GM19452 (cell line): ENCODE measurements around the gene OTUD5.
"Not testable (repeated sequence)": the region's sequence is repeated elsewhere in the genome, so short reads cannot be mapped to it uniquely, and the experiment has no call there.

Source experiments
- ATAC-seq: cut with Tn5 transposase; IDR thresholded peaks from one replicate; pipeline ENCODE4 v1.9.1; 2021; ENCODE audit not compliant: unreplicated experiment

Gene OTUD5, protein sequence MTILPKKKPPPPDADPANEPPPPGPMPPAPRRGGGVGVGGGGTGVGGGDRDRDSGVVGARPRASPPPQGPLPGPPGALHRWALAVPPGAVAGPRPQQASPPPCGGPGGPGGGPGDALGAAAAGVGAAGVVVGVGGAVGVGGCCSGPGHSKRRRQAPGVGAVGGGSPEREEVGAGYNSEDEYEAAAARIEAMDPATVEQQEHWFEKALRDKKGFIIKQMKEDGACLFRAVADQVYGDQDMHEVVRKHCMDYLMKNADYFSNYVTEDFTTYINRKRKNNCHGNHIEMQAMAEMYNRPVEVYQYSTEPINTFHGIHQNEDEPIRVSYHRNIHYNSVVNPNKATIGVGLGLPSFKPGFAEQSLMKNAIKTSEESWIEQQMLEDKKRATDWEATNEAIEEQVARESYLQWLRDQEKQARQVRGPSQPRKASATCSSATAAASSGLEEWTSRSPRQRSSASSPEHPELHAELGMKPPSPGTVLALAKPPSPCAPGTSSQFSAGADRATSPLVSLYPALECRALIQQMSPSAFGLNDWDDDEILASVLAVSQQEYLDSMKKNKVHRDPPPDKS

DNA sequence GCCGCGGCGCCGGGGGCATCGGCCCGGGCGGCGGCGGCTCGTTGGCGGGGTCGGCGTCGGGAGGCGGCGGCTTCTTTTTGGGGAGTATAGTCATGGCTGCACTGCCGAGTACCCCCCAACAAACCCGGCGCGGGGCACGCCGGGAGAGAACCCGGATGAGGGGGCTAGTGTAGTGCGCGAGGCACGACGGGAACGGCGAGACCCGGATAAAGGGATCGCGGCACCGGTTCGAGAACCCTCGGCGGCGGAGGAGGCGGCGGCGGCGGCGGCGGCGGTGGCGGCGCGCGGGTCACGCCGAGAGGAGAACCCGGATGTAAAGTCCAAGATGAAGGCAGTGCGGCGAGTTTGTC, at the start of gene OTUD5:
OTUD5 (minus strand) TSS at position 131 of the 350 bp plus-strand sequence; CDS start at position 94, 37 bp downstream.
- peak; percentile 34 for ATAC-seq

DNA sequence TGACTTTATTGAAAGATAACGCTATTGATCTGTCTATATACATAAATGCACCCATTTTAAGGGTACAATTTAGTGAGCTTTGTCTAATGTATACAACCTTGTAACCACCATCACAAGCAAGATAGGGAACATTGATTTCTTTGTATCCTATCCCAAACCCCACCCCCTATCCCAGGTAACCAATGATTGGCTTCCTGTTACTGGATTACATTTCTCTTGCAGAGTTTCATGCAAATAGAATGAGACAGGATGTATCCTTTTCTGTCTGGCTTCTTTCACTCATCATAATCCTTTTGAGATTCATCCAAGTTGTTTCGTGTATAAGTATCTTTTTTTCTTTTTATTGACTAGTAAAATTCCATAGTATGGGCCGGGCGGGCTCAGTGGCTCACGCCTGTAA, 46.3 kb upstream of the OTUD5 start:
- ATAC-seq, result no peak

DNA sequence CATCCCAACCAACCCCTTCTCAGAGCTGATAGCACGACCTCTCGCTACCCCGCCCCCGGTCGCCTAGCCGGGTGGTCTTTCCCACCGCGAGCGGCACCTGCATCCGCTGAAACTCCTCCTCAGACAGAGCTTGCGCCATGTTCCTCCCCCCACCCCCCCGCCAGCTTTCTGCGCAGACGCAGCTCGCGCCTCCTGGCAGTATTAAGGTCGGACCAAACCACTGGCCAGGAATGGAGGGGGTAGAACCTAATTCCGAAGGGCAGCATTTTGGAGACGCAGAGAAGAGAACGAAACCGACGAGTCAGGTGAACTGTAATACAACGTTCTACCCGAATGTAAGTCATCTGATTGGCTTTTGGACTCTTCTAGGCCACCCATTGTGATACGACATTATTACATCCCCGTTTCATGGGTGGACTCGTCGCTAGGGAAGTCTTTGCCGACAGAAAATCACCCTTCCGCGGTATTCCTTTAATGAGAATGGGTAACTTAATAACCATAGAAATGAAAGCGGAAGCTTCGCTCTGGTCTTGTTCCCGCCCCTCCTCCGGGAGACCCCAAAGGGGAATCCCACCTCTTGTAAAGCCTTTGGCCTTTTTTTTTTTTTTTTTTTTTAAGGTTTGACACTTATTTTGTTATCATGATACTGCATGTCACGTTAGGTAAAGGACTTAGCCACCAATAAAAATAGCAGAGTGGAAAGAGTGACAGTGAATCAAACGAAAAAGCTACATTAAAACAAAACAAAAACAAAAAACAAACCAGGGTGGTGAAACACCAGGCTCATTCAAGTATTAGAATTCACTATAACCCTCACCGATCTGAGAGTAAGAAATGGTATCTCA, 44.9 kb upstream of the OTUD5 start, which contains the start of gene GRIPAP1:
GRIPAP1 (minus strand) TSS at position 174 of the 845 bp plus-strand sequence; CDS start at position 139, 35 bp downstream.
- peak; percentile 75 for ATAC-seq

DNA sequence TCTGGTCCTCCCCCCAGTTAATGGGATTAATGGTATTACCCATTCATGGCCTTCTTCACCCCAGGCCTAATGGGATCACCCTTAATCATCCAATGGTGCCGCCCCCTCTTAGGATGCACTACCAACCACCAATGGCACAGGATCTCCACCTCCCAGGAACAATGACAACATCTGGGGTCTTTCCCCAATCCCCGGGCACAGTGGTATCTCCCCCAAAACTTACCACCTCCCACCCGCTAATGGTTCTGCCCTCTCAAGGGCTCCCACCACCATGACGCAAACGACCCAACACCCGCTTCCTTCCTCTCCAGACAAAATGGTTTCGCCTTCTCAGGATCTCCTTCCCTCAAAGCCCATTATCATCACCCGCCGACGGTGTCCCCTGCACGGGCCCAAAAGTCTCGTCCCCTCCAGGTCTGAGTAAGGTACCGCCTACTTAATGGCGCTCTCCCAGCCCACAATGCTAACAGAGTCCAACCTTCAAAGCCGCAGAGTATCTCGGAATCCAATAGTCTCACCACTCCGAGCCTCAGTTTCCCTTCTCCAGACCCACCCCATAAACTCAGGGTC, 44.2 kb upstream of the OTUD5 start:
- peak; percentile 28 for ATAC-seq

DNA sequence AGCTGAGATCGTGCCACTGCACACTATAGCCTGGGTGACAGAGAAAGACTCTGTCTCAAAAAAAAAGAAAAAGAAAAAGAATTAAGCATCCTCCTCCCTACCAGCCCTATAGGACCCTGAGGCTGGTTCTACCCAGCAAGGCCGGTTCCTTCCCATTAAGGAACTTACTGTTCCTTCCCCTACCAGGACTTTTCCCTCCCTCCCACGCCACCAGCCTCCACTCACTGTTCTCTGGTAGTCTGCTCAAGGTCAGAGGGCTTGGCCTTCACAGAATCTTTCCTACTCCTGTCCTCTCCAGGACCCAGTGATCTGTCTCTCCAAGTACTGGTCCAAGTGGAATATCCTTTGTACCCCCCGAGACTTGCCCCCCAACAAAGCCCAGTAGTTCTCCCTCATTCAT, 43.2 kb upstream of the OTUD5 start:
- ATAC-seq, result no peak

DNA sequence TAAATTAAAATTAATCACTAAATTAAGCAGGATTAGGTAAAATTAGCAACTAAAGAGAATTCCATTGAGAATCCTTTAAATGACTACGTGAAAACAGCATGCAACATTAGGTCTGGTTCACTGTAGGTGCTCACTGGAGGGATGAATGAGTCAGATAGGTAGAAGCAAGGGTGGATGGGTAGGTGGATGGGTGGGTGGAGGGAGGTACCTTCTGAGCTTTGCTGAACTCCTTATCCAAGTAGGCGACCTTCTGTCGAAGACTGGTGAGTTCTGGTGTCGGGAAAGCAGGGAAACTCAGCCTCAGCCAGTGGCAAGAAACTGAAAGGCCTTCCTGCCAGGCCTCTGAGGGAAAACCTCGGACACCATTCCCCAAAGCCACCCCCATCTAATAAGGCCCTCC, 41.6 kb upstream of the OTUD5 start:
- no peak for ATAC-seq

DNA sequence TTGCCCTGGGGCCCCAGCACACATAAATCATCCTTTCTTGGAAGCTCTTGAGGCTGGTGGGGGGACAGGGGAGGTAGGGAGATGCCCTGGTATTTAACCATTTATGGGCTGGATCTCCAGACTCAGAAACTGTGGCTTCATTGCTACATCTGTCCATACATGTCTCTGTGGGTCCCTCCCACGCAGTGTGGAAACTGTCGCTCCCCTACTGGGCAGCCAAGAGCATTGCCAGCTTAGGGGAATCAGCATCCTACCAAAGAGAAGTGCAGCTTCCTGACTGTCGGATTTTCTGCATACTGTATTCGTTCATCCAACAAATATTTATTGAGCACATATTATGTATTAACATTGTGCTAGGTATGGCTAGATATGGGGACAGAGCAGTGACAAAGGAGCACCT, 41.0 kb upstream of the OTUD5 start:
- ATAC-seq, result no peak

DNA sequence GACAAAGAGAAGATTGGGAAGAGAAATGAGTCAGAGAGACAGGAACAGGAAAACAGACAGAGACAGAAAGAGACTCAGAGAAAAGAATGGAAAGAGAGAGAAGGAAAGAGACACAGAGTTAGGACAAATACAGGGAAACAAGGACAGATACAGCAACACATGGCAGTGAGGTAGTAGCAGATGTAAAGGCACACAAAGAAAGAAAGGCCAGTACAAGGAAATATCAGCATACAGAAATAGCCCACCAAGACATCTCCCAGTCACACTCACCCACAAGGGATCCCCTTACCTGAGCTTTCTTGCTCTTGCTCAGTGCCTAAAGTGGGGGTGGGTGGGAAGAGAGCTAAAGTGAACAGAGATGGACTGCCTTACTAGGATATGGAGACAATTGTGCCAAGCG, 40.5 kb upstream of the OTUD5 start:
- no peak for ATAC-seq

DNA sequence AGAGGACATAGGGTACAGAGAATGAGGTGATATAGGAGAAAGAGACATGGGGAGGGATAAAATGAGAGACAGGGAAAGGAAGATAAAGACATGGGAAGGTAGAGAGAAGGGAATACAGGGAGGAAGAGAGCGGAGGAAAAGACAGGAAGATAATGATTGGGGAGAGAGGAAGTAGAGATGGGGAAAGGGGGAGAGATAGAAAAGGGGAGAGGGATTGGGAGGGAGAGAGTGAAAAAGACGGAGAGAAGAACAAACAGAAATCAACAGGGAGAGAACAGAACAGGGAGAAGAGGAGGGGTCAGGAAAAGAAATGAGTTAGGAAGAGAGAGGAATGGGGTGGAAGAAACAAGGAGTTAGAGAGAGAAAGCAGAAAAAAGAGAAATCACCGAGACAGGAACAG, 40.0 kb upstream of the OTUD5 start:
- ATAC-seq, result no peak

DNA sequence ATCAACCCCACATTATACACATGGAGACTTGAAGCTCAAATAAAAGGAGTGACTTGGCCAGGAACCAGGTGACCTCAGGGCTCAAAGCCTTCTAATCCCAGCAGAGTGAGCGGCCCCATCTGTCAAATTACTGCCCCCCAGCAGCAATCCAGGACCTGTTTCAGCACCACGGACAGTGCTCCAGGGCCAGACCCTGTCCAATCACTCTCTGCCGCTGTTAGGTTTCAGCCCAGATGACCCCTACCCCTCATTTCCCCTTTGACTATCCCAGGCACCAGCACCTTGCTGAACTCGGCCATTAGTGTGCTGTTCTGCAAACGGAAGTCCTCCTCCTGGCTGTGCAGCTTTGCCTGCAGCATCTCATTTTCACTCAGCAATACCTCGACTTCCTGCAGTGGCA, 39.6 kb upstream of the OTUD5 start:
- no peak for ATAC-seq

DNA sequence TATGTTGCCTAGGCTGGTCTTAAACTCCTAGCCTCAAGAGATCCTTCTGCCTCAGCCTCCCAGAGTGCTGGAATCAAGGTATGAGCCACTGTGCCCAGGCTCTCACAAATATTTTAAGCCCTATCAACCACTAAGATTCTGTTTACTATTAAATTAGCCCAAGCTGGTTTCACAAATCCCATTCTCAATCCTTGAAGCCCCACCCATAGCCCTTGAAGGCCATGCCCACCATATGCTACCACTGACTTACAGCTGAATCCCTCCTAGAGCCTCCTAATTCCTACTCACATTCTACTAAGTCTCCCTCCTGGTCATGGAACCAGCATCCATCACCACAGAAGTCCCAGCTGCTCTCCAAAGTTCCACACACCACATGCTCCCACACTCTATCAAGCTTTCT, 34.9 kb upstream of the OTUD5 start:
- ATAC-seq, result no peak

DNA sequence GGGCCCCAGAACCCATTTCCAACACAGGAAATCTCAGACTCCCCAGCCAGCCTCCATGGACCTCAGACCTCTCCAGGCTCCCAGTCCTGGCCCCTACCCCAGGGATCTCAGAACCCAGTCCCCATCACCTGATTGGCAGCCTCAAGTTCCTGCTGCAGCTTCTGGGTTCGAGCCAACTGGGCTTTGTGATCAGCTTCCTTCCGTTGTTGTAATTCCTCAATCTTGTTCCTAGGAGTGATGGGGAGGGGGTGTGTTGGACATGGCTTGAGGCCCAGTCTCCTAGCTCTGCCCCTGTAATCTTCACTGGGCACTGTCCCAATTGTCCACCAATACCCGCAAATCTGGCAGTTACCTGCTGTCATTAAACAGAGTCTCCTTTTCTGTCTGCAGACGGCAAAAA, 32.1 kb upstream of the OTUD5 start:
- no peak for ATAC-seq

DNA sequence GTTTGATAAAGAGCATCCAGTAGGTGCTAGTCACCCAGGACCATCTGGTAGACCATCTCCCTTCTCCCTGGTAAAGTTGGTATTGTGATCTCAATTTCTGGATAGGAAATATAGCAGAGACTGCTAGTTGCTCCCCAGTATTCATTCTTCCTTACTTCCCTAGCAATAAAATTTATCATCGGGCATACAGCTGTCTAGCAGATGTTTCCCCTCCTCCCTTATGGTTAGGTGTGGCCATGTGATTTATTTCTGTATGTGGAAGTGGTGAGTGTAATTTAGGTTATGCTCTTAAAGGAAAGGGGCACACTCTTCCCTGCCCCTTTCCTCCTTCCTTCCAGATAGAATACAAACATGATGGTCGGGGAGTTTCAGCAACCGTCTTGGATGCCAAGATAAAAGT, 26.5 kb upstream of the OTUD5 start:
- no peak for ATAC-seq

DNA sequence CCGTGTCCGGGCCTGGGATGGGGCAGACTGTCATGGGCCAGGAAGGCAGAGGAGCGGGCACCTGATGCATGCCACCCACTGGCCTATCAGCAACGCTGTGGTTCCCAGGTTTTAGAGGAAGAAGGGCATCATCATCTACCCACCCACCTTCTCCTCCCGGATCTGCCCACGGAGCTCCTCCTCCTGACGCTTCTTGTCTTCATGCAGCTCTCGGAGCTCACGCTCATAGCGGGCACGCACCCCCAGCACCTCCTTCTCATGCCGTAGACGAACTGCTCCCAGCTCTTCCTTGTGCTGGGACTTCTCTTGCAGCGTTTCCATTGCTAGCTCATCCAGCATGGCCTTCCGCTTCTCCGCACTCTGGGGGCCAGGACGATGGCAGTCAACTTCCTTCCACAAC, 25.7 kb upstream of the OTUD5 start:
- ATAC-seq, result no peak

DNA sequence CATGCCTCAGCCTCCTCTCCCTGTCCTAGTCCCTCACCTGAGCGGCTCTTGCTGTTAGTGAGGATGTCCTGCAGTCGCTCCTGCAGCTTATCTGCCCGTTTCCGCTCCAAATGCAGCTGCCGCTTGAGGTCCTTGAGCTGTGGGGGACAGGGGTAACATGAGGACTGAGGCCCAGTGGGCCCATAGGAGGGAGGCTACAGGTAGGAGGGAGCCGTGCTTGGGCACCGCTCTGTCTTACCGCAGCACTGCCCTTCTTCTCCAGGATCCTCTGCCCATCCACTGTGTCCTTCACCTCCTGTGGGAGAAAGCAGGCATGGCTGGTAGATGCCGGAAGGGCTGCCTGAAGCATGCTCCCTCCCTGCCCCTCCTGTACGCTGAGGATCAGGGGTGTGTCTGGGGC, 23.8 kb upstream of the OTUD5 start:
- ATAC-seq, result no peak

DNA sequence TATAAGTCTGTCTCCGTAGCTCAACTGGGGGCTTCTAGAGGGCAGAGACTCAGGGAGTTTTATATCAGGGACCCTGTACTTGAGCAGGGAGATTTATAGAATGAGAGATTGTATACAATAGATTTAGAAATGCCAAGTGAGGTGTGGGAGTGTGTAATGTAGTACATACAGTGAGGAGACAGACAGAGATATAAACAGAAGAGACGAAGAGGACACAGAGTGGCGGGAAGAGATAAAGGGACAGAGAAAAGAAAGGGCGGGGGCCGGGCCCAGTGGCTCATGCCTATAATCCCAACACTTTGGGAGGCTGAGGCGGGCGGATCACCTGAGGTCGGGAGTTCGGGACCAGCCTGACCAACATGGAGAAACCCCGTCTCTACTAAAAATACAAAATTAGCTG, 22.9 kb upstream of the OTUD5 start:
- not testable (repeated sequence) for ATAC-seq

DNA sequence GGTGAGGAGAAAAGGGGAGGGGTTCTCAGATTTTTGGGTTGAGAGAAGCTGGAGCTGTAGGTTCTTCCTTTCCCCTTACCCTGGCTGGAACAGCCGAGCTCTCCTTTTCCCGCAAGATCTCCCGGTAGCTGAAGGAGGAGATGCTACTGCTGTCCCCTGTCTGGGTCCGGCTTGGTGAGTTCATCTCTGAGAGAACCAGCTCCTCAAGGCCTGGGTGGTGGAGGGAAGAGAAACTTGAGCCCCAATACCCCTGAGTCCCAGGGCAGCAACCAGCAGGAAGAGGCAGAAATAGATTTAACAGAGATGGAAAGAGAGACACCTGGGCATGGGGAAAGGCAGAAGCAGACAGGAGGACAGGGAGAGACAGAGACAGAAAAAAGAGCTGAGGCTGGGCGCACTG, 20.8 kb upstream of the OTUD5 start:
- no peak for ATAC-seq

DNA sequence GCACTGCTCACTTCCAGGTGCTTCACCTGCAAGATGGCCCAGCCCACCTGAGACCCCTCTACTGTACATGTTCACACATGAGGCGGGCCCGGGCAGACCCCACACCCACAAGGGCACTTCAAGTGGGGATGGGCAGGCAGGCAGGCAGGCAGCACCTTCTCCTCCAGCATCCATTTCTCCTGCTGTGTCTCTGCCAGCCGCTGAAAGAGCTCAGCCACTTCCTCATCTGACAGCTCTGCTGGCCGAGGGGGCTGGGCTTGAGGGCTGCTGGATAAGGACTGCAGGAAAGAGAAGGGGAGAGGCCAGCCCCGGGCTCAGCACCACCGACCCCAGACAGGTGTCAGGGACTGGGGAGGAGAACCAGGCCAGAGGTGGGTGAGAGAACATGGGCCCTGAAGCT, 18.7 kb upstream of the OTUD5 start:
- no peak for ATAC-seq

DNA sequence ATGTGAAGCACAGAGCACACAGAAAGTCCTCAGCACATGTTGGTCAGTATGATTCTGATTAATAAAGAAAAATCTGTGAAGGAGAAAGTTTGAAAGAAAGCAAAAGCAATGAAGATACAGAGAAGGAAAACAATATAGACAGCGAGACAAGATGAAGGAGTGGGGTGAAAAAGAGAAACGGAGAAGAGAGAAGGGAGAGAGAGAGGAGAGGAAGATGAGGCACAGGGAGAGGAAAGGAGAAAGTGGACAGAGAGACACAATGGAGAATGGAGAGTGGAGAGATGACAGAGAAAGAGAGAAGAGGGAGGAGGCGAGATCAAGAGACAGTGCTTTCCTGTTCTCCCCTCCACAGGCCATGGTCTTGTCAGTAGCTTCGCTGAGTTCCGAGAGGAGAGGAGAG, 18.1 kb upstream of the OTUD5 start:
- ATAC-seq, result no peak

DNA sequence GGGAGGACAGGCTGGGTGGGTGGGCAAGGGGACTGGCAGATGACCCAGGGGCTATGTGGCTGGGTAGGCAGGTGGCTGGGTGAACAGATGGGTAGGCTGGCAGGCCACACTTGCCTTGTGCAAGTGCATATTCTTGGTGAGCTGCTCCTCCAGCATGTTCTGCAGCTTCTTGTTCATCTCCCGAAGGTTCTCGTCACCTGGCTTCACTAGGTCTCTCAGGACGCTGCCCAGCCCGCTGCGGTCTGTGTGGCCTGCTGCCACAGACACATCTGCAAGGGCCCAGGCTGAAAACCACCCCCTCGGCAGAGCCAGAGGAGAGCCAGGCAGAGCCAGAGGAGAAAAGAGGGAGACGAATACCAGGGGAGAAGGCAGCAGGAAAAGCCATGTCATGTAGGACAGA, 17.6 kb upstream of the OTUD5 start:
- ATAC-seq, result no peak

DNA sequence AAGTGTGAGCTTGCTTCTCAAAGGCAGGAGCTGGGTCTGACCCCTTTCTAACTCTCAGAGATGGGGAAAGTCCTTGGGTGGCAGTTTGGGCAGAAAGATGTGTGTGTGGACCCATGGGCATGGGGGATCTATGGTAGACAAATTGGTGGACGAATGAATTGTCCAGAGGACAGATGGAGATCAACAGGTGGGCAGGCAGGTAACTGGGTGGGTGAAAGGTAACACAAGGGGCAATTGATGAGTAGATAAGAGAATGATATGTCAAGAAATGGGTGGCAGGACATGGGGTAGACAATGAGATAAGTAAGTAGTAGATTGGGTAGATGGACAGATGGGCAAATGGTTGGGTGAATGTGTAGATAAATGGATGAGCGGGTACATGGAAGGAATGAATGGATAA, 17.2 kb upstream of the OTUD5 start:
- no peak for ATAC-seq

DNA sequence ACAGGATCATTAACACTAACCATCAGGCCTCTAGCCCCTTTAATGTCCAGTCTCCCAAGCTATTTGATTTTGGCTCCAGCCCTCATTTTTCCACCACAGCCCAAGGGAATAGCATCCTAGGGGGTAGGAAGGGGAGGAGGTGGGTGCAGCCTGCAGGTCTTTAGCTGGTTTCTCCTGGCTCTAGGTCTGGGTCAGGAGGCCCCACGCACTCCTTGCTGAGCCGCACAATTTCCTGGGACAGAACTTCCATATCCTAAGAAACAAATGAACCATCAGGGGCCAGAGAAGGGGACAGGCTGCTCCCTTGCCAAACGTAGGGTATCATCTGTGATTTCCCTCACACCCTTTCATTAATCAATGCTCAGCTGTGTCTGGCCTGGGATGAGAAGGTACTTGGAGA, 16.6 kb upstream of the OTUD5 start:
- ATAC-seq, result no peak
